GM18517 (cell line): Measurements from ENCODE around the gene RPS14.
A peak's percentile ranks its signal among the peaks of the same experiment; 100 is the strongest.
"Not testable (repeated sequence)": the region's sequence is repeated elsewhere in the genome, so short reads cannot be mapped to it uniquely, and the experiment has no call there.

Source experiments
- ATAC-seq: cut with Tn5 transposase; IDR thresholded peaks from one replicate; pipeline ENCODE4 v1.9.1; 2021; ENCODE audit warnings: mild to moderate bottlenecking, moderate library complexity; ENCODE audit not compliant: unreplicated experiment

The RPS14 gene

GRCh38 chr5:150446088-150446487 lies 3.5 kb downstream of the RPS14 start:
- no peak for ATAC-seq

GRCh38 chr5:150444770-150445169 lies 4.8 kb downstream of the RPS14 start:
- no peak for ATAC-seq

- ATAC-seq, result no peak
These were observed 6.1 kb downstream of the RPS14 start for GRCh38 chr5:150443242-150444075.

GRCh38 chr5:150442699-150443080 lies 6.8 kb downstream of the RPS14 start:
- ATAC-seq, result no peak

- no peak for ATAC-seq
These were observed 7.5 kb downstream of the RPS14 start for GRCh38 chr5:150441813-150442698.

GRCh38 chr5:150440948-150441812 lies 8.4 kb downstream of the RPS14 start:
- no peak for ATAC-seq

GRCh38 chr5:150438873-150439546 lies 10.5 kb downstream of the RPS14 start:
- ATAC-seq, result no peak

GRCh38 chr5:150436141-150436680 lies 13.3 kb downstream of the RPS14 start:
- peak; percentile 93 for ATAC-seq

GRCh38 chr5:150434464-150434863 lies 15.1 kb downstream of the RPS14 start:
- no peak for ATAC-seq

- no peak for ATAC-seq
These were observed 18.0 kb downstream of the RPS14 start for GRCh38 chr5:150431574-150431973.

GRCh38 chr5:150431048-150431447 lies 18.5 kb downstream of the RPS14 start:
- ATAC-seq, result no peak

- ATAC-seq, result peak; percentile 86
These were observed 20.1 kb downstream of the RPS14 start for GRCh38 chr5:150429410-150429873.

GRCh38 chr5:150428978-150429377 lies 20.6 kb downstream of the RPS14 start:
- ATAC-seq, result no peak

- no peak for ATAC-seq
These were observed 21.2 kb downstream of the RPS14 start for GRCh38 chr5:150428106-150428876.

GRCh38 chr5:150426165-150426564 lies 23.4 kb downstream of the RPS14 start:
- not testable (repeated sequence) for ATAC-seq

GRCh38 chr5:150422758-150423157 lies 26.8 kb downstream of the RPS14 start:
- ATAC-seq, result no peak

- ATAC-seq, result no peak
These were observed 27.5 kb downstream of the RPS14 start for GRCh38 chr5:150422075-150422474.

- ATAC-seq, result no peak
These were observed 29.8 kb downstream of the RPS14 start for GRCh38 chr5:150419630-150420270.
